GM12872 (cell line): ENCODE measurements around the gene GARIN5A.

Source experiments
- TF ChIP-seq, protein P1 (sequence below): IDR thresholded peaks from 3 replicates; pipeline ENCODE4 v1.5.1; 2011; ENCODE audit warnings: low read depth, mild to moderate bottlenecking, low read length, moderate library complexity; ENCODE audit not compliant: insufficient read depth

Gene GARIN5A

GRCh38 chr19:50428772-50429463 is 47.7 kb downstream of the GARIN5A start:
- TF ChIP-seq, protein P1, sequence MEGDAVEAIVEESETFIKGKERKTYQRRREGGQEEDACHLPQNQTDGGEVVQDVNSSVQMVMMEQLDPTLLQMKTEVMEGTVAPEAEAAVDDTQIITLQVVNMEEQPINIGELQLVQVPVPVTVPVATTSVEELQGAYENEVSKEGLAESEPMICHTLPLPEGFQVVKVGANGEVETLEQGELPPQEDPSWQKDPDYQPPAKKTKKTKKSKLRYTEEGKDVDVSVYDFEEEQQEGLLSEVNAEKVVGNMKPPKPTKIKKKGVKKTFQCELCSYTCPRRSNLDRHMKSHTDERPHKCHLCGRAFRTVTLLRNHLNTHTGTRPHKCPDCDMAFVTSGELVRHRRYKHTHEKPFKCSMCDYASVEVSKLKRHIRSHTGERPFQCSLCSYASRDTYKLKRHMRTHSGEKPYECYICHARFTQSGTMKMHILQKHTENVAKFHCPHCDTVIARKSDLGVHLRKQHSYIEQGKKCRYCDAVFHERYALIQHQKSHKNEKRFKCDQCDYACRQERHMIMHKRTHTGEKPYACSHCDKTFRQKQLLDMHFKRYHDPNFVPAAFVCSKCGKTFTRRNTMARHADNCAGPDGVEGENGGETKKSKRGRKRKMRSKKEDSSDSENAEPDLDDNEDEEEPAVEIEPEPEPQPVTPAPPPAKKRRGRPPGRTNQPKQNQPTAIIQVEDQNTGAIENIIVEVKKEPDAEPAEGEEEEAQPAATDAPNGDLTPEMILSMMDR = no peak

DNA sequence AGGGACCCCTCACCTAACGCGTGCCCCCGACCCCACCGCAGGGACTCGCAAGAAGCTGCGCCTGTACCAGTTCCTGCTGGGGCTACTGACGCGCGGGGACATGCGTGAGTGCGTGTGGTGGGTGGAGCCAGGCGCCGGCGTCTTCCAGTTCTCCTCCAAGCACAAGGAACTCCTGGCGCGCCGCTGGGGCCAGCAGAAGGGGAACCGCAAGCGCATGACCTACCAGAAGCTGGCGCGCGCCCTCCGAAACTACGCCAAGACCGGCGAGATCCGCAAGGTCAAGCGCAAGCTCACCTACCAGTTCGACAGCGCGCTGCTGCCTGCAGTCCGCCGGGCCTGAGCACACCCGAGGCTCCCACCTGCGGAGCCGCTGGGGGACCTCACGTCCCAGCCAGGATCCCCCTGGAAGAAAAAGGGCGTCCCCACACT is 48.6 kb downstream of the GARIN5A start:
- TF ChIP-seq, protein P1 = no peak

- TF ChIP-seq, protein P1 = no peak
Measured at GRCh38 chr19:50427318-50427925, 49.2 kb downstream of the GARIN5A start.

GRCh38 chr19:50425581-50425980 is 51.1 kb downstream of the GARIN5A start:
- TF ChIP-seq, protein P1 = no peak

DNA sequence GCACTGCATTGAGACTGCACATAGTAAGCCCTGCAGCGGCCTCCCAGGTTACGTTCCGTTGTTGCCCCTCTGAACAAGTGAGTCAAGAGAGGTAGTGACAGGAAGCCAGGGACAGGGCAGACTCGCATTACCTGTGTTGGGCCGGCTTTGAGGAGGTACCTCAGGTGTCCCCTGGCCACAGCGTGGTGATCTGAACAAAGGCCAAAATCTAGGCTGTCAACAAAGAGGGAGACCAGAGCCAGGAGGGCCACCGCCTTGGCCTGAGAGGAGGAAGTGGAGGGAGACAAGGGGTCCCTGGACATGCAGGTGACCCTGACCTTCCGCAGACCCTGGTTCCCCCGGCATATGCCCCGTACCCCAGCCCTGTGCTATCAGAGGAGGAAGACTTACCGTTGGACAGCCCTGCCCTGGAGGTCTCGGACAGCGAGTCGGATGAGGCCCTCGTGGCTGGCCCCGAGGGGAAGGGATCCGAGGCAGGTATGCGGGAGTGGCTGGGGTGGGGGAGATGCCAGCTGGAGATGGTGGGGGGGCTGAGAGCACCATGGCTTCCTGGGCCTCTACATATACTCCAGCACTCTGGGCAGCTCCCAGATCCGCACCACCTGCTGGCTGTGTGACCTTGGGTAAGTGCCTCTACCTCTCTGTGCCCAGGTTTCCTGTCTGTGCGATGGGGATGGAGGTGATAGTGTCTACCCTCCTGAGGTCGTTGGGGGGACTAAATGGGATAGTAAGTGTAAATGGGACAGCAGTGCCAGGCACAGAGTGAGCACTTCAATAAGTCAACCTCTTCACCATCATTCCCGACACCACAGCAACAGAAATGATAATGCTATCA is 53.2 kb downstream of the GARIN5A start:
- TF ChIP-seq, protein P1 = no peak

DNA sequence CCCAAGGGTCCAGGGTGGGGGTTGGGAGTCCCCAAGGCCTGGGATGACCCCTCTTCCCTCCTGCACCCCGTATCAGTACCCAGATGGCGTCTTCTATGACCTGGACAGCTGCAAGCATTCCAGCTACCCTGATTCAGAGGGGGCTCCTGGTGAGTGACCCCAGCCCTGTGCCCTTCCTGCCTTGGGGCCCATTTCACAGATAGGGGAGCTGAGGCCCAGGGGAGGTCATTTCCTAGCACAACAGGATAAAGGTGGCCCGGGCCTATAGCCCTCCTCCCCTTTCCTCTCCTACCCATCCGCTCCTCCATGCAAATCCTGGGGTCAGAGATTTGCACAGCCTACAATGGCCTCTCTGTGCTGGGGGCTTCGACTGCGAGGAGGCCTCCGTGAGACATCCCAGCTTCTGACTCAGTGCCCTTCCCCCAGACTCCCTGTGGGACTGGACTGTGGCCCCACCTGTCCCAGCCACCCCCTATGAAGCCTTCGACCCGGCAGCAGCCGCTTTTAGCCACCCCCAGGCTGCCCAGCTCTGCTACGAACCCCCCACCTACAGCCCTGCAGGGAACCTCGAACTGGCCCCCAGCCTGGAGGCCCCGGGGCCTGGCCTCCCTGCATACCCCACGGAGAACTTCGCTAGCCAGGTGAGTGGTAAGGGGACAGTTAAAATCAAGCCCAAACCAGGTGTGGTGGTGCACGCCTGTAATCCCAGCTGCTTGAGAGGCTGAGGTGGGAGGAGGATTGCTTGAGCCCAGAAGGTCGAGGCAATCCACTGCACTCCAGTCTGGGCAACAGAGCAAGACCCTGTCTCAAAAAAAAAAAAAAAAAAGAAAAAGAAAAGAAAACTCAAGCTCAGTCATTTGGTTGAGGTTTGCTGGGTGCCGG is 54.0 kb downstream of the GARIN5A start:
- TF ChIP-seq, protein P1 = no peak
